HG02623 (cell line): Measurements from ENCODE around the gene CCL28.
"Not testable (repeated sequence)": the region's sequence is repeated elsewhere in the genome, so short reads cannot be mapped to it uniquely, and the experiment has no call there.

ENCODE experiments used
- ATAC-seq: cut with Tn5 transposase; IDR thresholded peaks from one replicate; pipeline ENCODE4 v1.9.1; 2021; ENCODE audit warnings: moderate library complexity; ENCODE audit not compliant: unreplicated experiment

The CCL28 gene

GRCh38 chr5:43412156-43412555, at the start of gene CCL28:
CCL28 (minus strand) TSS chr5:43412391; CDS start chr5:43412316, 75 bp downstream.
- no peak for ATAC-seq

GRCh38 chr5:43461066-43461465, 48.9 kb upstream of the CCL28 start:
- ATAC-seq, result no peak

- ATAC-seq, result no peak
Observed at GRCh38 chr5:43456556-43456955, 44.4 kb upstream of the CCL28 start.

GRCh38 chr5:43441575-43441974, 29.4 kb upstream of the CCL28 start:
- not testable (repeated sequence) for ATAC-seq

- no peak for ATAC-seq
Observed at GRCh38 chr5:43437062-43437660, 25.0 kb upstream of the CCL28 start.

GRCh38 chr5:43433382-43433781, 21.2 kb upstream of the CCL28 start:
- no peak for ATAC-seq

- ATAC-seq, result no peak
Observed at GRCh38 chr5:43432486-43433375, 20.5 kb upstream of the CCL28 start.

GRCh38 chr5:43429706-43430105, 17.5 kb upstream of the CCL28 start:
- ATAC-seq, result no peak

GRCh38 chr5:43429016-43429415, 16.8 kb upstream of the CCL28 start:
- ATAC-seq, result no peak

GRCh38 chr5:43427306-43427705, 15.1 kb upstream of the CCL28 start:
- ATAC-seq, result no peak

- ATAC-seq, result no peak
Observed at GRCh38 chr5:43425983-43426382, 13.8 kb upstream of the CCL28 start.

GRCh38 chr5:43423086-43423485, 10.9 kb upstream of the CCL28 start:
- not testable (repeated sequence) for ATAC-seq

GRCh38 chr5:43422143-43422542, 10.0 kb upstream of the CCL28 start:
- no peak for ATAC-seq

GRCh38 chr5:43421450-43422133, 9.4 kb upstream of the CCL28 start:
- ATAC-seq, result no peak

- no peak for ATAC-seq
Observed at GRCh38 chr5:43420241-43420640, 8.1 kb upstream of the CCL28 start.

- ATAC-seq, result no peak
Observed at GRCh38 chr5:43418561-43418960, 6.4 kb upstream of the CCL28 start.

GRCh38 chr5:43416803-43417394, 4.7 kb upstream of the CCL28 start:
- no peak for ATAC-seq

- ATAC-seq, result no peak
Observed at GRCh38 chr5:43415935-43416802, 4.0 kb upstream of the CCL28 start.

- ATAC-seq, result no peak
Observed at GRCh38 chr5:43413966-43414365, 1.8 kb upstream of the CCL28 start.

GRCh38 chr5:43412644-43413043, 453 bp upstream of the CCL28 start:
- ATAC-seq, result no peak
